Hepatocyte (in vitro differentiated cells): ENCODE measurements around the gene CCL25.

Experiments
- EZH2 ChIP-seq: fragments of 200-600 bp; sonication (generic); IDR thresholded peaks from 2 replicates; pipeline ENCODE4 v1.6.1; 2016; ENCODE audit warnings: antibody characterized with exemption, mild to moderate bottlenecking, borderline replicate concordance
- TF ChIP-seq, protein P1 (sequence below): fragments of 200-600 bp; sonication (generic); IDR thresholded peaks from 2 replicates; pipeline ENCODE4 v1.5.1; 2016; ENCODE audit warnings: antibody characterized with exemption, mild to moderate bottlenecking; ENCODE audit not compliant: poor library complexity

DNA sequence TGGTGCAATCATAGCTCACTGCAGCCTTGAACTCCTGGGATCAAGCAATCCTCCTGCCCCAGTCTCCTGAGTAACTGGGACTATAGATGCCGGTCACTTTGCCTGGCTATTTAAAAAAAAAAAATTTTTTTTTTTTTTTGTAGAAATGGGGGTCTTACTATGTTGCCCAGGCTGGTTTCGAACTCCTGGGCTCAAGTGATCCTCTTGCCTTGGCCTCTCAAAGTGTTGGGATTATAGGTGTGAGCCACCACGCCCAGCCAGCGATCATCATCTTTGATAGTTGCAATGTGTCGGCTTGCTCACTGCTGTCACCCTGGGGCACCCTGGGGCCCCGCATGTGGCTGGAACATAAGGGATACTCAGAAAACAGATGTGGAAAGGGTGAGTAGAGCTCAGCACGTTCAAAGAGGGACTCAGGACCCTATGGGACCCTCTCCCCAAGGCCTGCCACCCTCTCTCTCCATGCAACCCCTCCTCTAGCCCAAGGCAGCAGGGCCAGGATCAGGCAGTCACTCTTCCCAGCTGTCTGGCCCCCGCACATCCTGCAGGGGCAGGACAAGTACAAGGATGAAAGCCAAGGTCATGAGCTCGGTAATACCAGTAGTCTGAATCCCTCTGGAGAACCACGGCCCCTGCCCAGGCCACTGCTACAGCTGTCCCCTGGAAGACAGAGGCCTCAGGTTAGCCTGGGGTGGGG lies 6.5 kb upstream of the CCL25 start:
- TF ChIP-seq, protein P1, sequence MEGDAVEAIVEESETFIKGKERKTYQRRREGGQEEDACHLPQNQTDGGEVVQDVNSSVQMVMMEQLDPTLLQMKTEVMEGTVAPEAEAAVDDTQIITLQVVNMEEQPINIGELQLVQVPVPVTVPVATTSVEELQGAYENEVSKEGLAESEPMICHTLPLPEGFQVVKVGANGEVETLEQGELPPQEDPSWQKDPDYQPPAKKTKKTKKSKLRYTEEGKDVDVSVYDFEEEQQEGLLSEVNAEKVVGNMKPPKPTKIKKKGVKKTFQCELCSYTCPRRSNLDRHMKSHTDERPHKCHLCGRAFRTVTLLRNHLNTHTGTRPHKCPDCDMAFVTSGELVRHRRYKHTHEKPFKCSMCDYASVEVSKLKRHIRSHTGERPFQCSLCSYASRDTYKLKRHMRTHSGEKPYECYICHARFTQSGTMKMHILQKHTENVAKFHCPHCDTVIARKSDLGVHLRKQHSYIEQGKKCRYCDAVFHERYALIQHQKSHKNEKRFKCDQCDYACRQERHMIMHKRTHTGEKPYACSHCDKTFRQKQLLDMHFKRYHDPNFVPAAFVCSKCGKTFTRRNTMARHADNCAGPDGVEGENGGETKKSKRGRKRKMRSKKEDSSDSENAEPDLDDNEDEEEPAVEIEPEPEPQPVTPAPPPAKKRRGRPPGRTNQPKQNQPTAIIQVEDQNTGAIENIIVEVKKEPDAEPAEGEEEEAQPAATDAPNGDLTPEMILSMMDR: no peak
- no peak for TF ChIP-seq EZH2
